Measurements from ENCODE around the gene RABEP1.

DNA sequence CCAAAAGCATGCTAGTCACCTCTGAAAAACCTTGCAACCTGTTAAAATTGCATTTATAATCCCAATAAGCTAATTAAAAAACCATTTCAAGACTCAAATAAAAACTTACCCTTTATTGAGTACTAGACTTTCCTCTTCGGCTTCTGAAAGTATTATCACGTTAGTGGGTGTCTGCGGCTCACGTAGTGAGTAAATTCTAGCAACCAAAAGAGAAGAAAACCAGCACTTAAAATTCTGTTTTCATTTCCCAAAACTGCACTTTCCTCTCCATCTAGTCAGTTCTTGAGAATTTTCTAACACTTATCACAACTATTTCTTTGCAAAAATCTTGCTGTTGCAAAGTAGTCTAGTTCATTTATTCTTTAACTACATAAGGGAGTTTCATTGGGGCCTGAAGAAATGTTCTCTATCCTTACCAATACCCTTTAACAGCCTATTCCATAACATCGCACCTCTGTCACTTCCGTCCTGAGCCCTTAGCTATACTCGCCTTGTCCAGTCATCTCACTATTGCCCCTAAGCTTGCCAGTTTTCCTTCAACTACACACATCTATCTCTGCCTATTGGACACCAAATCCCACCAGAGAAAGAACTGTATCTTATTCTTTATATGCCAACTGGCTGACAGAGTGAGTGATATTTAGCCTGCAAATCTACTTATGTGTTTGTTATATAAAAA is 128.6 kb downstream of the RABEP1 start:
- TF ChIP-seq, protein P1, sequence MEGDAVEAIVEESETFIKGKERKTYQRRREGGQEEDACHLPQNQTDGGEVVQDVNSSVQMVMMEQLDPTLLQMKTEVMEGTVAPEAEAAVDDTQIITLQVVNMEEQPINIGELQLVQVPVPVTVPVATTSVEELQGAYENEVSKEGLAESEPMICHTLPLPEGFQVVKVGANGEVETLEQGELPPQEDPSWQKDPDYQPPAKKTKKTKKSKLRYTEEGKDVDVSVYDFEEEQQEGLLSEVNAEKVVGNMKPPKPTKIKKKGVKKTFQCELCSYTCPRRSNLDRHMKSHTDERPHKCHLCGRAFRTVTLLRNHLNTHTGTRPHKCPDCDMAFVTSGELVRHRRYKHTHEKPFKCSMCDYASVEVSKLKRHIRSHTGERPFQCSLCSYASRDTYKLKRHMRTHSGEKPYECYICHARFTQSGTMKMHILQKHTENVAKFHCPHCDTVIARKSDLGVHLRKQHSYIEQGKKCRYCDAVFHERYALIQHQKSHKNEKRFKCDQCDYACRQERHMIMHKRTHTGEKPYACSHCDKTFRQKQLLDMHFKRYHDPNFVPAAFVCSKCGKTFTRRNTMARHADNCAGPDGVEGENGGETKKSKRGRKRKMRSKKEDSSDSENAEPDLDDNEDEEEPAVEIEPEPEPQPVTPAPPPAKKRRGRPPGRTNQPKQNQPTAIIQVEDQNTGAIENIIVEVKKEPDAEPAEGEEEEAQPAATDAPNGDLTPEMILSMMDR (IDR thresholded peaks at IDR 0.05), result no peak
- TF ChIP-seq POLR2A (IDR thresholded peaks at IDR 0.05), result no peak
- TF ChIP-seq POLR2AphosphoS5 (IDR thresholded peaks at IDR 0.05; ENCODE audit: insufficient read depth in 1 of 2, low read depth in 1 of 2), result no peak
